ENCODE data around the gene PAIP2. TPM values are rescaled to one million over a fixed set of nuclear protein-coding genes. Genes with fewer than 3 reads are reported as not detected.

PAIP2 gene
- total RNA-seq, 1 donor from 2014 or later = 47.9 TPM

DNA sequence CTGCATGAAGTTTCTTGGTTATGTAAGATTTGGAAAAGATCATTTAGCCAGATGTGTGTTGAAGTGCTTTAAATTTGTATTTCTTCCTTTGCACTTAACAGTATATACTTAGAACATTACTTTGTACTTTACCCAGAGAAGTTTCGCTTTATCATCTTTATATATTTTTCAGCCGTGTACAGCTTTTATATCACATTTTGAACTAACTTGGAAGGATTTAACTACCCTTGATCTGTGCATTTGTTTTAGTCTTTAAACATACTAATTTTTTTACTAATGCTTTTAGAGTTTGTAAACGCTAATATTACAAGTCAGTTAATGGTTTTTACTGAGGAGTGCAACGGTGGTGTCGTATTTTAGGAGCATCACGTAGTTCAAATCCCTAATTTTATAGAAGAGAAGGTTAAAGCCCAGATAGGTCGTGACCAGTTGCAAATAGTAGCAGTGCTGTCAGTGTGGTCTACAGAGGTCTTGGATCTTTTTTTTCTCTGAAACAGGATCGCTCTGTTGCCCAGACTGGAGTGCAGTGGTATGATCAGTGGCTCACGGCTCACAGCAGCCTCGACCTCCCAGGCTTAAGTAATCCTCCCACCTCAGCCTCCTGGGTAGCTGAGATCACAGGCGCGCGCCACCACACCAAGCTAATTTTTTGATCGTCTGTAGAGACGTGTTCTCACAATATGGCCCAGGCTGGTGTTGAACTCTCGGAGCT is 46.2 kb upstream of the PAIP2 start:
- no peak for DNase-seq (ENCODE audit: low spot score)
- Mint-ChIP-seq H3K9me3 (ENCODE audit: low read depth) (no peaks in the 10 kb centered on the region), H3K27me3 (ENCODE audit: low read depth) (no peaks in the 10 kb centered on the region), H3K4me1 (ENCODE audit: low read depth) (peaks cover 51% of the 10 kb centered on the region), H3K4me3 (ENCODE audit: unreplicated experiment) (peak overlapping the region; percentile 89), H3K36me3 (ENCODE audit: low read depth) (no peaks in the 10 kb centered on the region), H3K27ac (ENCODE audit: unreplicated experiment) (peak overlapping the region; percentile 99)
- TF ChIP-seq, protein P1, sequence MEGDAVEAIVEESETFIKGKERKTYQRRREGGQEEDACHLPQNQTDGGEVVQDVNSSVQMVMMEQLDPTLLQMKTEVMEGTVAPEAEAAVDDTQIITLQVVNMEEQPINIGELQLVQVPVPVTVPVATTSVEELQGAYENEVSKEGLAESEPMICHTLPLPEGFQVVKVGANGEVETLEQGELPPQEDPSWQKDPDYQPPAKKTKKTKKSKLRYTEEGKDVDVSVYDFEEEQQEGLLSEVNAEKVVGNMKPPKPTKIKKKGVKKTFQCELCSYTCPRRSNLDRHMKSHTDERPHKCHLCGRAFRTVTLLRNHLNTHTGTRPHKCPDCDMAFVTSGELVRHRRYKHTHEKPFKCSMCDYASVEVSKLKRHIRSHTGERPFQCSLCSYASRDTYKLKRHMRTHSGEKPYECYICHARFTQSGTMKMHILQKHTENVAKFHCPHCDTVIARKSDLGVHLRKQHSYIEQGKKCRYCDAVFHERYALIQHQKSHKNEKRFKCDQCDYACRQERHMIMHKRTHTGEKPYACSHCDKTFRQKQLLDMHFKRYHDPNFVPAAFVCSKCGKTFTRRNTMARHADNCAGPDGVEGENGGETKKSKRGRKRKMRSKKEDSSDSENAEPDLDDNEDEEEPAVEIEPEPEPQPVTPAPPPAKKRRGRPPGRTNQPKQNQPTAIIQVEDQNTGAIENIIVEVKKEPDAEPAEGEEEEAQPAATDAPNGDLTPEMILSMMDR (IDR thresholded peaks at IDR 0.05) = no peak

DNA sequence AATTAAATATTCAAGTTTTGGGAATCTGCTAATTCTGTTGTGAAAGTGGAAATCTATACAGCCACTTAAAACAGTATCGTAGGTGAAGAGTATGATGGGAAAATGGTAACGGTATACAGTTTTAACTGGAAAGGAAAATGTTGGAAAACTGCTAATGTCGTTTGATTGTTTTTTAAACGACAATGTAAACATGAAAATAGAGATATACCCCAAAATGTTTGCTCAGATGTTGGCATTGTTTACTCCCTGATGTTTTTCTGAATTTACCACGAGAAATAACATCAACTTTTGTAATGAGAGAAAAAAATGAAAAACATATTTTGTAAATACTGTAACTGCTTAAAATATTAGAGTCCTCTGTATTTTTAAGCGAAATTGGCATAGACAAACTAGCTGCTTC is 45.5 kb upstream of the PAIP2 start:
- Mint-ChIP-seq H3K27ac (ENCODE audit: unreplicated experiment) (peak overlapping the region; percentile 83), H3K4me1 (ENCODE audit: low read depth) (peaks cover 53% of the 10 kb centered on the region), H3K4me3 (ENCODE audit: unreplicated experiment) (no peak overlapping the region), H3K27me3 (ENCODE audit: low read depth) (no peaks in the 10 kb centered on the region), H3K36me3 (ENCODE audit: low read depth) (no peaks in the 10 kb centered on the region), H3K9me3 (ENCODE audit: low read depth) (no peaks in the 10 kb centered on the region)
- no peak for DNase-seq (ENCODE audit: low spot score)
- TF ChIP-seq, protein P1 (IDR thresholded peaks at IDR 0.05) = no peak

DNA sequence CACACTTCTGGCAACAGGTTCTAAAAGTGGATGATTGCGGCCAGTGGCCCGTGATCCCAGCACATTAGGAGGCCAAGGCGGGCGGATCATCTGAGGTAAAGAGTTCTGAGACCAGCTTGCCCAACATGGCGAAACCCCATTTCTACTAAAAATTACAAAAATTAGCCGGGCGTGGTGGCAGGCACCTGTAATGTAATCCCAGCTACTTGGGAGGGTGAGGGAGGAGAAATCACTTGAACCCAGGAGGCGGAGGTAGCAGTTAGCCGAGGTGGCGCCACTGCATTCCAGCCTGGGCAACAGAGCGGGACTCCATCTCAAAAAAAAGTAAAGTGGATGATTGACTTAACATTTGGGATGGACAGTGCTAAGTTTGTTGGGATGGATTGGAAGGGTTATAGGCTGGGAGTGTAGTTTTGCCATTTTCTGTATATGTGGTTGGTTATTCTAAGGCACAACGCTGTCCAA is 44.8 kb upstream of the PAIP2 start:
- peak overlapping the region; percentile 83 for H3K27ac Mint-ChIP-seq (ENCODE audit: unreplicated experiment)
- DNase-seq (ENCODE audit: low spot score) = no peak
- H3K9me3 Mint-ChIP-seq (ENCODE audit: low read depth) = no peaks in the 10 kb centered on the region
- no peaks in the 10 kb centered on the region for H3K36me3 Mint-ChIP-seq (ENCODE audit: low read depth)
- no peaks in the 10 kb centered on the region for H3K27me3 Mint-ChIP-seq (ENCODE audit: low read depth)
- TF ChIP-seq, protein P1 (IDR thresholded peaks at IDR 0.05) = no peak
- H3K4me1 Mint-ChIP-seq (ENCODE audit: low read depth) = peaks cover 60% of the 10 kb centered on the region
- H3K4me3 Mint-ChIP-seq (ENCODE audit: unreplicated experiment) = peak overlapping the region; percentile 31

- Mint-ChIP-seq H3K4me3 (ENCODE audit: unreplicated experiment) (no peak overlapping the region), H3K4me1 (ENCODE audit: low read depth) (peaks cover 63% of the 10 kb centered on the region), H3K27ac (ENCODE audit: unreplicated experiment) (peak overlapping the region; percentile 46), H3K36me3 (ENCODE audit: low read depth) (no peaks in the 10 kb centered on the region), H3K9me3 (ENCODE audit: low read depth) (no peaks in the 10 kb centered on the region), H3K27me3 (ENCODE audit: low read depth) (no peaks in the 10 kb centered on the region)
- TF ChIP-seq, protein P1 (IDR thresholded peaks at IDR 0.05) = no peak
- DNase-seq (ENCODE audit: low spot score) = no peak
Observed at GRCh38 chr5:139297439-139298133, 44.1 kb upstream of the PAIP2 start.

- no peak for DNase-seq (ENCODE audit: low spot score)
- H3K9me3 Mint-ChIP-seq (ENCODE audit: low read depth) = no peaks in the 10 kb centered on the region
- no peaks in the 10 kb centered on the region for H3K36me3 Mint-ChIP-seq (ENCODE audit: low read depth)
- TF ChIP-seq, protein P1 (IDR thresholded peaks at IDR 0.05) = no peak
- no peaks in the 10 kb centered on the region for H3K27me3 Mint-ChIP-seq (ENCODE audit: low read depth)
- H3K4me3 Mint-ChIP-seq (ENCODE audit: unreplicated experiment) = no peak overlapping the region
- H3K4me1 Mint-ChIP-seq (ENCODE audit: low read depth) = peaks cover 65% of the 10 kb centered on the region
- peak overlapping the region; percentile 43 for H3K27ac Mint-ChIP-seq (ENCODE audit: unreplicated experiment)
Observed at GRCh38 chr5:139298242-139298641, 43.4 kb upstream of the PAIP2 start.
